ENCODE data around the gene SACM1L.

- TF ChIP-seq POLR2AphosphoS5 (IDR thresholded peaks at IDR 0.05; ENCODE audit: borderline replicate concordance, low read depth, low read length) (no peak), EZH2 (IDR thresholded peaks at IDR 0.05) (no peak)
These were observed 23.4 kb downstream of the SACM1L start for GRCh38 chr3:45712434-45713110.
